G401 (cell line): ENCODE data around the gene CAMK2D. TPM values are rescaled to one million over a fixed set of nuclear protein-coding genes. Genes with fewer than 3 reads are reported as not detected.

Experiments used
- DNase-seq: peaks from one replicate; pipeline ENCODE4 v3.0.0-alpha.2; 2015; ENCODE audit warnings: low spot score
- in situ Hi-C: cut with HindIII; loops from 2 replicates; pipeline ENCODE4 v1.10.0; 2016; ENCODE audit warnings: low sequenced_read_pairs, mixed read lengths
- total RNA-seq: library from RNA; depleted of rRNA; stranded (reverse); fragments of >200 nt; shearing (Covaris generic); gene quantifications from 2 replicates; pipeline ENCODE4 v1.2.3, GENCODE V29; 2014

The CAMK2D gene
- total RNA-seq, 1 experiment from 2014 or later, result 65.9 TPM

DNA sequence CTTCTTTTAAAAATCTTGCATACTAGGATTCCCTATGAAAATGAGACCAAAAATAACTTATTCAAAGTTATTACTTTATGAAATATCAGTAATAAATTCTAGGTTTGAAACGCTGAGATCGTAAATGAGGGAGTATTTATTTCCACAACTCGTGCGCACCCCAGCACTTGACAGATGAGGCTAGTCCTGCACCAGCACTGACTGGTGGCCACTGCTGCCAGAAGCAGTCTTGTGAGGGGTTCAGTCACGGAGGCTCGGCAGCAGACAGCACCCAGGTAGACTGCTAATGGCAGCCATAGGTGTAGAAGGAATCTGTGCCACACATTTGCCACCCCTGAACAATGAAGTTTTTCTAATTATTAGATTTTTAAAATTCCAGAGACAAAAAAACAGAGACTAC, 248.7 kb downstream of the CAMK2D start:
- in situ Hi-C loops, result no loop called here

DNA sequence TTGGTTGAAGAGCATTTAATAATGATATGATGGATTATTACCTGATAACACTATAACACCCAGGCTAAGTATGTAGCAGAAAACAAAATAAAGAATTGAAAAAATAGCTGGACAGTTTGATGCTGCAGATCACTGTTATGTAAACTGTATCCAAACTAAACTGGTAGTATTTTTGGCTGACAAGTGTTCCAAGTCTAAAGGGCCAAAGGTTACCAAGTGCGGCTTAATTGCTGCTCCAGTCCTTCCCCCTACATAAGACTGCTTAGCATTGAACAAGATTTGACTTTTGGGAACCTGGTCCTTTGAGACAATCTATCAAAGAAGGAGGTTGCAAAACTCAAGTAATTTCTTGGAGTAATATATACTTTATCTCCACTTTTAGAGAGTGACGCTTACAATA, 249.6 kb downstream of the CAMK2D start:
- in situ Hi-C loops, result no loop called here
- DNase-seq, result no peak

More for the DNA sequence above, 248.7 kb downstream of the CAMK2D start:
- DNase-seq, result no peak

DNA sequence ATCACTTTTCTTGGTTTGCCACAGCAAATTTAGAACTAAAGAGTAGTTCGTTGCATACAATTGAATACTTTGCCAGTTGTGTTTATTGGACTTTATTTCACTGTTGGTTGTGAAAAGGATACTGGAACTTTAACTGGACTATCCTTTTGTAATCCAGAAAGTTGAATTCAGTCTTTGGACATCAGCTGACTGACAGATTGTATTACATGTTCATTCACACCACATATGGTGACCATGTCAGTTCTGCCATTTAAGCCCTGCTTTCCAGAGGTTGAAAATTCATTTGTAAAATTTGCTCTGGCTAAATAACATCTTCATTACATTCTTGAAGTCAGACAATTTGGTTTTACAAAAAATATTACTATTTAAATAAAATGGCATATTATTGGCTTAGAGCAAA, 251.7 kb downstream of the CAMK2D start:
- DNase-seq, result no peak
- in situ Hi-C loops, result no loop called here

DNA sequence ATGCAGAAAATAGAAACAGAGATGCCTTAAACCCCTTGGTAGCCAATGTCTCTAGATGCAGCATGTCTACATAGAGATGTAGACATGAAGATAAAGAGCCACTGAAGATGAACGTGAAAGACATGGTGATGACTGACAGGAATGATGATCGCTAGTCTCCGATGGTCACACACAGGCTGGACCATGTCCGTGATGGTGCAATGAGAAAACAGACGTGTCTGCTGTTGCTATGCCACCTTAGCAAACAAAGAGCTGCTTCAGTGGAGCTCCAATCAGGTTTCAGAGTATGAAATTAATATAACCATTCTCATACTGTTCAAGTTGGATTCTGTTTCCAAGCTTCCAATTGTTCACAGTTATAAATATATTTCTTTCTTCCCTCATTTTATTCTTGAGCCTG, 256.5 kb downstream of the CAMK2D start:
- DNase-seq, result no peak
- in situ Hi-C loops, result no loop called here

DNA sequence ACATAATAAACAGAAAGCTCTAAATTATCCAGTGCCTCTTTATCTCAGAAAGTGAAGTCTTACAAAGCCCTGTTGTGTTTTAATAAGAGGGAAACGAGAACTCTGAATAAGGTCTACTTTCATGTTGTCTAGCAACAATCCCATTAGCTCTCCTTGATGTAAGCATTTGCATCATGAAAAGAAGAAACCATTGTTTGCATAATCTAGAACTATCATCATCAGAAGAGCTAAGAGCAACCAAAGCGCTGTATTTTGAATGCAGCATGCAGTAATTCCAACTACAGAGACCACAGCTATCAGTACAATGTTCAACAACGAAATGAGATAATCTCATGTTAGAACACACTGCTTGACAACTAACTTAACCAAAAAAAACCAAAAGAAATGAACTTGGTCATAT, 257.1 kb downstream of the CAMK2D start:
- in situ Hi-C loops, result no loop called here

DNA sequence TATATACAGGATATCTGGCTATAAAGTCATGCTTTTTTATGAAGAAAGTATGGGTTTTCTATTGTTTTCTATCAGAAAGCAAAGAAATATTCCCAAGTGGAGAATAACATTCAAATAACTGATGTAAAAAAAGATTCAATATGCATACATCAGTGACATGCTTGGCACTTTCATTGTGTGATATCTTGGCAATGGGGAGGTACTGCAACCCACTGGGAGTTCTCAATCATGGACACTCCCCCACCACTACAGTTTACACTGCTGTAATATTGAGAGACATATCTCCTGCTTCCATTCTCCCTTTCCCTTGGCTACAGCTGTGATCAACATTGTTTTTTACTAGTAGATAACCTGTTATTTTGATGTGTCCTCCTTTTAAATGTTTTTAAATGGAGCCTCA, 257.8 kb downstream of the CAMK2D start:
- DNase-seq, result no peak
- in situ Hi-C loops, result no loop called here

More for the DNA sequence above, 257.1 kb downstream of the CAMK2D start:
- DNase-seq, result no peak

DNA sequence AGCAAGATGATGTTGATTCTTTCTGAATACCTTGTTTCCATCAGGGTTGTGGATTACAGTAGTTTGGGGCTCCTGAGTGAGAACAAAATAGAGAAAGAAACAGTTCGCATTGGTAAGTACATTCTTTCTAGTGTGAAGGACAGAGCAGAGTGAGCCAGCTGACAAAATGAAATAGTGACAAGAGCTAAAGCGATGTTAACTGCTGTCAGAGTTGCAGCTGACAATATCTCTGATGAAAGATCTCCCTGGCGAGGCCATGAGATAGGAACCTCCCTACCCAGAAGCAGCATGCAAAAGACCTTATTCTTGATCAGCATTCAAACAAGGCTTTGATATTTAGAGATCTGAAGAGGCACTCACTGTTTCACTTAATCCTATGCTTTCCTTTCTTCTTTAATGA, 258.6 kb downstream of the CAMK2D start:
- in situ Hi-C loops, result no loop called here
- no peak for DNase-seq

DNA sequence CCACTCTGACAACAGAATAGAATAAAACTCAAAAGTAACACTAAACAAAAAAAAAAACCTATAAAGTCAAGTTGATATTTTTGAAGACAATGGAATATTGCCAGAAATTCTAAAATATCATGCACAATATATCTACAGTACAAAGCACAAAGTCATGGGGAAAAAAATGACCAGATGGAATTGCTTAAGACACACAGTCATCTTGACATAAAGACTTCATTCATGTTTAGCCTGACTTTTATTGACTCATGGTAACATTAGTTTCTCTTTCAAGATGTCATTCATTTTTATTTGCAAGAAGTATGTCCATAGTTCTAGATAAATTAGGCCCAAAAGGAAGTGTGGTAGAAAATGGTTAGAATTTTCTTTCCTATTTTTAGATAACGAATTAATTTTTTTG, 259.1 kb downstream of the CAMK2D start:
- no peak for DNase-seq
- in situ Hi-C loops, result no loop called here

DNA sequence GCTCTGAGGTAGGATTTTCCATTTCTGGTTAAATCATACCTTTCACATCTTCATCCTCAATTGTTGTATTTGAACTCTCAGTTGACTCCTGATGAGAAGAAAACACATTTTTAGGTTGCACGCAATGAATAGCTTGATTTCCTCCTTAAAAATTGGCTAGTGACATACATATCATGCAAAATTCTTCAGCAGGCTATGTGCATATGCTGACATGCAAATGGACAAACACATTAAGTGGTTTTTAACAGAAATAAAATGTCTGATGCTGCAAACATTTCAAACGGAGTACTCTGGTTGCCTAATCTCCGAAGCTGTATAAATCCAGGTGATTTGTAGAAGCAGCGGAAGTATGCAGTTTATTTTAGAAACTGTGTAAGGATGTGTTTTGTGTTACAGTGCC, 261.1 kb downstream of the CAMK2D start:
- in situ Hi-C loops, result no loop called here
- no peak for DNase-seq

DNA sequence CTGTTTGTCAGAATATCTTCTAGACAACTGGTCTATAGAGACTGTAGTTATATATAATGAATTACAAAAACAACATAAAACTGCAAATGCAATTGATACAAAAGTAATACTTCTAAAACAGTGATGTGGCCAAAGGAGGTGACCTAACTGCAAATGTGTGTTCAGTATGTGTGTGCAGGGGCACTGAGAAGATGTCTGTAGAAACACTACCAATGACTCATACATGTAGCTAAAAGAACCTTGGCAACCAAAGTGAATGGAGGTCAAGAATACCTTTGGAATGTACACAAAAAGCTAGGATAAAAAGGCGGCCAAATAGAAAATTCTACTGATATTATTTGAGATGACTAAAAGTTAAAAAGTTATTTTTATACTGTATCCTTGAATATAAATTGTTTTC, 261.8 kb downstream of the CAMK2D start:
- no peak for DNase-seq
- in situ Hi-C loops, result no loop called here

DNA sequence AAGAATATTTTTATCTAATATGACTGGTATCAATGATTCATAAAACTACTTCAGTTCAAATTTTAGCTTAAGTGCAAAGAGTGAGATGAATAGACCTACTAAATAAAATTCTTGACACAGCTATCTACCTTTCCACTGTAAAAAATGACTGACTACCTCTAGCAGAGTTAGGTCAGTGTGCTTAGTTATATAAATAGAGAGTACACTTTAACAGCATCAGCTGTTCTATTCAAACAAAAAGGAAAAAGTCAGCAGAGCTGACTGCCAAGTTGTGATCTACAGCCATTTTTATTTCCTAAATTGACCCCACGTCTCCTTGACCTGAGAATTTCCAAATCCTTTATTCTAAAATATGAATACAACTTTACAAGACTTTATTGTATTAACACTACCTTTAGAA, 262.4 kb downstream of the CAMK2D start:
- DNase-seq, result no peak
- in situ Hi-C loops, result no loop called here

DNA sequence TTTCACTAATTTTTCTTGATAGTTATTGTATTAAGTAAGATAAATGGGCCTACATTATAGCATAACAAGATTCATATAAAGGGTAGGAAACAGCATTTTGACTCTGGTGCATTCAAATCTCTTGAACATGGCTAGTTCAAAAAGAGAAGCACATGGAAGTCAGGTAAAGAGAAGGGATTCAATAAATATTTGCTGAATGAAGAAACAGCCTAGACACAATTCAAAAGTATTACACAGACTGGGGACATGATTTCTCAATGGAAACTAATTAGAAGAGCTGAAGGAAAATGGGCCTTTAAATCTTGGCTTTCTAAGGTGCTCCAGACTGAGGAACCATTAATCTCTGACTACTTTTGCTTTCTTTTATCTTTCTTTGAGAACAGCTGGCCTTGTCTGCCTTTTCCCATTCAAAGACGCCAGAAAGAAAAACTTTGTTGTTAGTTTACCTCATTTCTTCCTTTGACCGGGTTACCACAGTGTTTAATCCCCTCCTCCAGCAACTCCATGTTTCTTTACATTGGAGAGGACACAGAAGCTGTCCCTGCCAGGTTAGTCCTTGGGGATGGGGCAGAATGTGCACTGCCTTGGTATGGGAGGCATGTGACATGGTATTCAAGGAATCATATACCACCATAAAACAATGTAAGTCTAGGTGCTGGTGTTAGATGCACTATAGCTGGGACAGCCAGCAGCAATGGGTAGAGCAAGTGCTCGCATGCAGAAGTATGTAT, 264.2 kb downstream of the CAMK2D start:
- in situ Hi-C loops, result no loop called here
- no peak for DNase-seq

DNA sequence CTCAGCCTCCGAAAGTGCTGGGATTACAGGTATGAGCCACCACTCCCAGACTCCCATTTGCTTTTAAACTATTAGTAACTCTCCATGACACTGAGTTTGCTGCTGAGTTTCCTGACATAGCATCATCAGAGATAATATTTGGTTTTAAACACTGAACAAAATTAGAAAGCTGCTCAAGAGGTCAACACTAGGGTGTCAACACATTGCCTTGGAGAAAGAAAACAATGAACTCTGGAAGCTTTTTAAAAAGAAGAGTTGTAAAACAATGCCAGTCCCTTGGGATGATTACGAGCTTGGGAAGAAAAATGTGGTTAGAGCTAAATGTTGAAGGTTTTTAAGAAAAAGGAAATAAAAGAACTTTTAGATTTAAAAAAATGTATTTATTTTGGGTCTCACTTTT, 264.8 kb downstream of the CAMK2D start:
- DNase-seq, result no peak
- in situ Hi-C loops, result no loop called here

DNA sequence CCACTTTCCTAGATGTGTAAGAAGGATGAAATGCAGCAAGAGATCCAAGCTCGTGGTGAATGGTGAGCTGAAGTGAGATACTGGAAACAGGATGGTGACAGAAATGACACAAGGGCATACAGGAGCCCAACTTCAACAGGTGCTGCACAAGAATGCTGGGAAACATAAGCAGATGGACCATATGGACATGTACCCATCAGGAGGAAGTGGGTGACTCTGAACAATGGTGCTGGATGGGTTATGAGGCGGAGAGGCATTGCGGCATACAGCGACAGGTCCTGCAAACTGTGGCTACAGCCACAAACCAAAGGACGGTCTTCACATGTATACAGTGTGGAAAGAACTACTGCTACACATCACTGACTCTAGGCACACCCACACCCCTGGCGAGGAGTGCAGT, 265.7 kb downstream of the CAMK2D start:
- in situ Hi-C loops, result no loop called here
- DNase-seq, result no peak

DNA sequence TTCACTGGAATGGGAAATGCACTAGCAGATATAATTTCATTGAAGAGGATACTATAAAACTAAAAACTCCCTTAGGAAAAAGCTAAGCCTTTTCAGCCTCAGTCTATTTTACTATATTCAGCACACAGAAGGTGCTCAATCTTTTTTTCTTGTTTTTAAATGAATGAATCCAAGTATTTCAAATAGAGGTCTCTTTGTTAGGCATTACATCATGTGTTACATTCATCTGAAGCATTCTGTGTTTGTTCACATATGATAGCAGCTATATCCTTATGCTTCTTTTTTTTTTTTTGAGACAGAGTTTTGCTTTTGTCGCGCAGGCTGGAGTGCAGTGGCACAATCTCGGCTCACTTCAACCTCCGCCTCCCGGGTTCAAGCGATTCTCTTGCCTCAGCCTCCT, 278.4 kb downstream of the CAMK2D start:
- DNase-seq, result no peak
- in situ Hi-C loops, result no loop called here

DNA sequence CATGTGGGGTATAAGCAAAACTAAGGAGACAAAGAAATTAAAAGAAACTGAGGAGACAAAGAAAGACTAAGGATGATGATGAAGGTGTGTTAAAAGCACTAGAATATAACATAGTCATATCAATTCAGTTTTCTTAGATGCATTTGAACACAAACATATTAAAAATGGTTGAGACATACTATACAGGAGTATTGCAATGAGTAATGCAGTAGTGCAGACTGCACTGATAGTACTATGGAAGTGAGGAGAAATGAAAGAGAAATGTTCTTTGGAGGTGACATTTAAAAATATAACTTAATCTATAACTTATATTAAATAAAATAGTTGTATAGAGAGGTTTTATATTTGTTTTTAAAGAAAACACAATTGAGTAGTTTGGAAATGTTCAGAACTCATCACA, 279.2 kb downstream of the CAMK2D start:
- in situ Hi-C loops, result no loop called here
- no peak for DNase-seq

DNA sequence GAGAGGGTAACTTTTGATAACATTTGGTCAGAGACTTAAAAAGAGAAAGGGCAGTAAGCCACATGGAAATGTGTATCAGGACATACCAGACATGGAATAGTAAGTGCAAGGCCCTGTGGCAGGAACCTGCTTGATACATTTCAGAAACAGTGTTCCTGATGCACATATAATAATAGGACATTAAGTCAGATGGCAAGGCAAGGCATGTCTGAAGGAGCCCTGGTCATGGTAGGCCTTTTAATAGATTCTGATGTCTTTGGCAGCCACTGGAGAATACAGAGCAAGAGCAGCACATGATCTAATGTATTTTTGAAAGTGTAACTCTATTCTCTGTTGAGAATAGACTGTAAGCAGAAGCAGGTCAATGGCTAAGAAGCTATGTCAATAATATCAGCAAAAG, 279.7 kb downstream of the CAMK2D start:
- in situ Hi-C loops, result no loop called here
- DNase-seq, result no peak

DNA sequence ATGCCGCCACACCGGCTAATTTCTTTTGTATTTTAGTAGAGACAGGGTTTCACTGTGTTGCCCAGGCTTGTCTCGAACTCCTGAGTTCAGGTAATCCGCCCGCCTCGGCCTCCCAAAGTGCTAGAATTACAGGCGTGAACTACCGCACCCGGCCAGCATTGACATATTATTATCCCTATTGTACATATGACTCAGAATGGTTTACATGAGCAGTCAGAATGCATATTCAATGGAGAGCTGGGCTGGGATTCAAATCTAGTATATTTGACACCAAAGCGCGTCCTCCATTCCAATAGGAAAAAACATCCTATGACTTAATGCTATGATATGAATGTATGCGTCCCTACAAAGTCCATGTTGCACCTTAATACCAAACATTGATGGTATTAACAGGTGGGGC, 281.4 kb downstream of the CAMK2D start:
- in situ Hi-C loops, result no loop called here

DNA sequence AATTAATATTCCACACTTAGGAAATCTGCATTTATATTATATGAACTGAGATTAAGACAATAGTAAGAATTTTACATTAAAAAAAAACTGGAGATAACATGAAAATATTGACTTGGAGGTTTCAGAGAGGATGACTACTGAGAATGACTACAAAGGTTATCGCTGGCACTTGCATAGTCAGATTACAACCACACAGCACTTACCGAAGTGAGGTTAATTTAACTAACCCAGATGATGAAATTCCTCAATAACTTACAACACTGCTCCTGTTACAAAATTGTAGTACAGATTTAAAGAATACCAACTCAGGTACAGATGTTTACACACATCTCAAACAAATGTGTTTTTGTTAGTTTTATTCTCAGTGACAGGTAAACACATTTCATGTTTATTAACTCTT, 283.5 kb downstream of the CAMK2D start:
- DNase-seq, result no peak
- in situ Hi-C loops, result no loop called here

More for the DNA sequence above, 281.4 kb downstream of the CAMK2D start:
- DNase-seq, result no peak

DNA sequence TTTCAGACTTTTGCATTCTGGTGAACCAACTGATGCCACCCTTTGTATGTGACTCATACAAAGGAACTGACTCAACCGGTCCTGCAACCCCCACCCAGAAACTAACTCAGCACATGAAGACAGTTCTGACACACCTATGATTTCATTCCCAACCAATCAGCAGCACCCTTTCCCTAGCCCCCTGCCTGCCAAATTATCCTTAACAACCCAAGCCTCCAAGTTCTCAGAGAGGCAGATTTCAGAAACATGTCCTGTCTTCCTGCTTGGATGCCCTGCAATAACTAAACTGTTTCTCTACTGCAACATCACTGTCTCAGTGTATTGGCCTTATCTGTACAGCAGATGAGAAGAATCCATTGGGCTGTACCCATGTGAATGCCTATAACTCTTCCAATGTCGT, 284.7 kb downstream of the CAMK2D start:
- no peak for DNase-seq
- in situ Hi-C loops, result no loop called here

DNA sequence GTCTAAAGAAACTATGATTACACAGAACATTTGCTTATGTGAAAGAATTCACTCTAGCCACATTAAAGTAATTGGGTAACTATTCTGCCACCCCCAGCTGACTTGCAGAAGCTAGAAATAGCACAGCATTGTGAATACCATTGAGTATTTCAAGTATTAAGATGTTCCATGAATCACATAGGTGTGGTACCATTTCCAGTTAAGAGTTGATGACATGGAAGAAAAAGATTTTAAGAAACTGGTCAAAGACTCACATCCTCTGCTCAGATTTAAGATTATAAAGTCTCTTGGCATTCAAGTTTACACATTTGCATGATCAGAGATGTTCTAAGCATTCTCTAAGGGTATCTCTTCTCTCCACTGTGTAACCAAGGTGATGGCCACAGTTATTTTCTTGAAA, 287.5 kb downstream of the CAMK2D start:
- in situ Hi-C loops, result no loop called here
- no peak for DNase-seq

DNA sequence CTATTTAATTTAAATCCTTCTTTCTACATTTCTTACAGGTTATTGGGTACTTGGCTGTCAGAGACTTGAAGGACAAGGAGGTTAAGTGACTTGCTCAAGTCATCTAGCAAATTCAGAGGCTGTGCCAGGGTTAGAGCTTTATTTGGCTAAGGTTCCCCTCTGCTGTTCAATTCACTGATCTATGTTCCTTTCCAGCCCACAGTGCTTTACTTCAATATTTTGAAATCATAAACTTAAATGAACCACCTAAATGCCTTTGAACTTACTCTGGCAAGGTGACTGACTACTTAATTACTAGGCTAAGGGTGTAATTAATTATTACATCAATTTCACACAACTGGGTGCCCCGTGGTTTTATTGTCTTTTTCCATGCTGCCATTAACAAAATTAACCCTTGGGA, 288.7 kb downstream of the CAMK2D start:
- in situ Hi-C loops, result no loop called here
- DNase-seq, result no peak
